Thoracic aorta endothelial cell (primary cell): ENCODE measurements around the gene PPA1. TPM values are rescaled to one million over a fixed set of nuclear protein-coding genes. Genes with fewer than 3 reads are reported as not detected.

Experiments used
- small RNA-seq: library from RNA; depleted of rRNA; stranded (forward); fragments of <200 nt; gene quantifications from one replicate; pipeline ENCODE3, GENCODE V24; 2012
- total RNA-seq: library from RNA; depleted of rRNA; stranded (reverse); fragments of >200 nt; gene quantifications from 2 replicates; pipeline ENCODE4 v1.2.3, GENCODE V29; 2012

The PPA1 gene
- total RNA-seq, result 281 and 329 TPM in 2 replicates

DNA sequence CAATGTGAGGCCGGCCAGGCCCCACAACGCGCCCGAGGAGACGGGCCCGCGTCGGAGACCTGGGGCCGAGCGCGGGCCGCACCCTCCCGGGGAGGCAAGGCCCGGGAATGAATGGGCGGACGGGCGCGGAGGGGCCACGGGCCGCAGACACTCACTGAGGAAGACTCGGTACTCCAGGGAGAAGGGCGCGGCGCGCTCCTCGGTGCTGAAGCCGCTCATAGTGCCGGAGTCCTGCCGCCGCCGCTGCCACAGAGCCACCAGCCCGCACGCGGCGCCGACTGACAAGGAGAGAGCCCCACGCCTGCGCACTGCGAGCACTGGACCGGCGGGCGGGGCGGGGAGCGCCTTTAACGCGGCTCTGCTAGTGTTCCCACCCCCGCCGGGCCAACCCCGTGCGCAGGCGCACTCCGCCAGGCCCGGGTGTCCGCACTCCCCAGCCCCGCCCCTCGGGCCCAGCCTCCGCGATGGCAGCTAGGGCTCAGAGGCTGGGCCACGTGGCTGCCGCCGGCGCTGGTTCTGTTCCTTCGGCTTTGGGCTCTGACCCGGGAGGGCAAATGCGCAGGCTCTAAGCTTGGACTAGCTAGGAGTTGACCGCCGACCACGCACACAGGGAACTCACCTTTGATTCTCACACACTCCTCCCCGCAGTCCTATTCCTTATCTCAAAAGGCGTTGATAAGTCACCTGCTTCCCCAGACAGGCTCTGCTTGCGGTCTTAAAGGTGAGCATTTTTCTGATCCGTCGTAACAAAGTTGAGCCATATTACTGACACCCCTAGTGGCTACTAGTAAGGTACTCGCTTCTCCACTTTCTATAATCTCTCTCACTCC, at the start of gene PPA1:
TSS of gene PPA1 (minus strand) at position 321 of the 830 bp plus-strand sequence. CDS start at position 219, 102 bp downstream.

Small RNA genes within 50 kb of the gene (small RNA-seq; reads per million reads assigned to genes)
- gene RPS25P9, result not detected

Other genes with a start within 250 kb of the PPA1 start
- gene MACROH2A2, start 180.6 kb downstream of the PPA1 start, total RNA-seq, result 0.14 and 0.66 TPM in 2 replicates
- 3.6 and 6.0 TPM in 2 replicates for gene AIFM2, start 100.6 kb downstream of the PPA1 start, total RNA-seq
- 5.2 and 7.8 TPM in 2 replicates for gene TYSND1, start 86.7 kb downstream of the PPA1 start, total RNA-seq
- 126 and 130 TPM in 2 replicates for gene SAR1A, start 62.9 kb downstream of the PPA1 start, total RNA-seq
- not detected in 2 replicates for gene NPFFR1, start 50.6 kb upstream of the PPA1 start, total RNA-seq
- 4.3 and 12.8 TPM in 2 replicates for gene LRRC20, start 149.2 kb upstream of the PPA1 start, total RNA-seq
- 60.2 and 62.4 TPM in 2 replicates for gene EIF4EBP2, start 170.7 kb upstream of the PPA1 start, total RNA-seq
- not detected in 2 replicates for gene NODAL, start 208.3 kb upstream of the PPA1 start, total RNA-seq
- 38.7 and 54.8 TPM in 2 replicates for gene PALD1, start 245.3 kb upstream of the PPA1 start, total RNA-seq